Measurements from ENCODE around the gene TC2N.

DNA sequence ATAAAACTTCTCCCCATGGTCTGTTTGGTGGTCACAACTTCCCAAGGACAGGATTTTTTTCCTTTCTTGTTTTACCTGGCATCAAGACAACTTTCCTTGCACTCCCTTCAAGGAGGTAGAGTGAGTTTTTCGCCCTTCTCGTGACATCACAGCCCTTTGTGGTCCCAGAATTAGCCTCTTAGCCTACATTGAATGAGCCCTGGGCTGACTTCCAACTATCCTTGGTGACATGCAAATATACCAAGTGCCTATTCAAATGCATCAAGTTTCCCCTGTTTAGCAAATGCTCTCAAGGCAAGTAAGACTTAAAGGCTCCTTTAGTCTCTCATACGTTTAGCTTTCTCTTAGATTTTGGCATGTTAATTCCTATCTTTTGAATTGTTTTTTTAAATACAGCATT lies 36.6 kb downstream of the TC2N start:
- TF ChIP-seq, protein P1, sequence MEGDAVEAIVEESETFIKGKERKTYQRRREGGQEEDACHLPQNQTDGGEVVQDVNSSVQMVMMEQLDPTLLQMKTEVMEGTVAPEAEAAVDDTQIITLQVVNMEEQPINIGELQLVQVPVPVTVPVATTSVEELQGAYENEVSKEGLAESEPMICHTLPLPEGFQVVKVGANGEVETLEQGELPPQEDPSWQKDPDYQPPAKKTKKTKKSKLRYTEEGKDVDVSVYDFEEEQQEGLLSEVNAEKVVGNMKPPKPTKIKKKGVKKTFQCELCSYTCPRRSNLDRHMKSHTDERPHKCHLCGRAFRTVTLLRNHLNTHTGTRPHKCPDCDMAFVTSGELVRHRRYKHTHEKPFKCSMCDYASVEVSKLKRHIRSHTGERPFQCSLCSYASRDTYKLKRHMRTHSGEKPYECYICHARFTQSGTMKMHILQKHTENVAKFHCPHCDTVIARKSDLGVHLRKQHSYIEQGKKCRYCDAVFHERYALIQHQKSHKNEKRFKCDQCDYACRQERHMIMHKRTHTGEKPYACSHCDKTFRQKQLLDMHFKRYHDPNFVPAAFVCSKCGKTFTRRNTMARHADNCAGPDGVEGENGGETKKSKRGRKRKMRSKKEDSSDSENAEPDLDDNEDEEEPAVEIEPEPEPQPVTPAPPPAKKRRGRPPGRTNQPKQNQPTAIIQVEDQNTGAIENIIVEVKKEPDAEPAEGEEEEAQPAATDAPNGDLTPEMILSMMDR (IDR thresholded peaks at IDR 0.05): no peak
- no peak for TF ChIP-seq POLR2A (IDR thresholded peaks at IDR 0.05)

All from prostate gland (tissue), 2 donors.